GM19099 (cell line): ENCODE results near the gene SULT4A1.

Source experiments
- POLR2A ChIP-seq: IDR thresholded peaks from 3 replicates; pipeline ENCODE4 v1.6.1; 2011; ENCODE audit warnings: low read depth; ENCODE audit not compliant: insufficient read length; ENCODE audit errors: extremely low read depth

Gene SULT4A1

DNA sequence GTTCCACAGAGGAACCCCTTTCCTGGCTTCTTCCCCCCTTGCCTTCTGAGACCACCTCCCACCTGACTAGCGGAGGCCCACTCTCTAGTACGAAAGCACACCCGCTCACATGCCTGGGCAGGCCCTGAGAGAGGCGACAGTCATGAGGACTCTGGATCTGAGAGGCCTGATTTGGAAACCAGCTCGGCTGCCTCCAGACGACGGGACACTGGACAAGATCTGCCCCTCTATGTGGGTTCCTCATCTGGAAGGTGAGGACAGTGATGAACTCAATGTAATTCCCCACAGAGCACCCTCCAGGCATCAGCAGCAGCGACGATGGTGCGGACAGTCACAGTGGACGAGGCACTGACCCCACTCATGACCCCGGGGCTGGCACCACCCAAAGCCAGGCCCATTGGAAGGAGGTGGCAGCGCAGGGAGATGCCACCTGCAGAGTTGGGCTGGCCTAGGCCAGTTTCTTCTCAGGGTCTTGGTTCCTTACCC, 7.5 kb downstream of the SULT4A1 start:
- no peak for TF ChIP-seq POLR2A

DNA sequence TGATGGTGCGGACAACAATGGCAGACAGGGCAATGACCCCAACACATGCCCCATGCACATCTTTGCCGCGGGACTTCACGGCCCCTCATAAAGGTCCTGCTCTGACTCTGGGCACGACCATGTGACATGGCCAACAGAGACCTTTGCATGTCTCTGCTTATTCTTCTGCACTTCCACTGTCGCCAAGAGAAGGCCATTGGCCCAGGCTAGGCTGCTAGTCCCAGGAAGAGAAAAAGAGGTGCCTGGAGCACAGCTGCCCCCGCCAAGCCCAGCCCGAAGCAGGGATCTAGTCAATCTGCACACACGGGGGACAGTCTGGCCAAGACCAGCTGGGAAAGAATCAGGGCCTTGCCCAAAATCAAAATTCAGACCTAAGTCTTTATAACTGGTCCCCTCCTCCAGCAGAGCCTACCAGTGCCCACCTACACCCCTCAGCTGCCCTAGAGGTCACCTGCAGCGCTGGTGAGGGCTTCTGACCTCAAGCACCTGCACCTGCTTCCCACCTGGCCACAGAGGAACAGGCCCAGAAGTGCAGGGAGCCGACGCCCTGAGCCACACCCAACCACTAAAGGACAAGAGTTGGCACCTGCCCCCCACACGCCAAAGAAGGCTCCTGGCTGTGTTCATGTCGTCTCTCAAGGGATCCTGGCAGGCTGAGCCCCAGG, 8.1 kb downstream of the SULT4A1 start:
- no peak for TF ChIP-seq POLR2A

- no peak for TF ChIP-seq POLR2A
These were observed 8.9 kb downstream of the SULT4A1 start for GRCh38 chr22:43853328-43853931.

- no peak for TF ChIP-seq POLR2A
These were observed 9.6 kb downstream of the SULT4A1 start for GRCh38 chr22:43852573-43853327.

GRCh38 chr22:43851979-43852307, 10.4 kb downstream of the SULT4A1 start:
- TF ChIP-seq POLR2A, result no peak

DNA sequence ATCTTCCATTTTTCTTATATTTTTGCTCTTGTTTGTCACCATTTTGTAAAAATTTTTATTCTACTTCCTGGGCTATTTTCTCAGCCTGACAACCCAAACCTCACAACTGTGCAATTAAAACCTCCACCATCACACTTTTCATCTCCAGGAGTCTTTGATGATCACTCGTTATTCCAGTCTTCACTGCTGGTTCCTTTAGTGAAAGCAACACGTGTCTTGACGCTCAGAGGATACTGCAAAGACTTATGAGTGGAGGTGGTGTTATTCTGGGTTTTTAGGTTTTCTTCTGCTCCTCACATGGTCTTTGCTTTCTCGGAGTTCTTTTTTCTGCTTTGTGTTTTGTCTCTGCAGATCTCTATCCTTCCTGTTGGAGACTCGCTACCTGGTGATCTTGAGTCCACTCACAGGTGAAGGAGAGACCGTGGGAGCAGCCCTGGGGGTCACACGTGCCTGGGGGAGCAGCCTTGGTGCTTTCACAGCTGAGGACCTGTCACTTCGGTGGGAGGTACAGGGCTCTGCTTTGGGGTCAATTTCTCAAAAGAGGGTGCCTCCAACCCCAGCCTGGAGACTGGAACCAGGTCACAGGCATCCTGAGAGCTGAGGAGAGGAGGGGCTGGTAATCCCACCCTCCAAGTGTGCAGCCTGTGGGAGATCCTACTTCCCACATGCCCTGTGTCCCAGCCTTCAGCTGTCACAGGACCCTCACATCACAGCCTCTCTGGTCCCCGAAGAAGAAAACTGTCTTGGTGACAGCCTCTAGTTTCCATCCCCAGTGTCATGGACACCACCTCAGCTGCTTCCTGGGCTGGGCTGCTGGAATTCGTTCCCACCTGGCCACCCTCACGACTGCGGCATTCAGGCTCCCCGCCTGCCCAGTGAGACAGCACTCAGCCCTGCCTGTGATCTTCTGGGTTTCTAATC, 11.0 kb downstream of the SULT4A1 start:
- no peak for TF ChIP-seq POLR2A

- TF ChIP-seq POLR2A, result no peak
These were observed 11.8 kb downstream of the SULT4A1 start for GRCh38 chr22:43850529-43850928.

DNA sequence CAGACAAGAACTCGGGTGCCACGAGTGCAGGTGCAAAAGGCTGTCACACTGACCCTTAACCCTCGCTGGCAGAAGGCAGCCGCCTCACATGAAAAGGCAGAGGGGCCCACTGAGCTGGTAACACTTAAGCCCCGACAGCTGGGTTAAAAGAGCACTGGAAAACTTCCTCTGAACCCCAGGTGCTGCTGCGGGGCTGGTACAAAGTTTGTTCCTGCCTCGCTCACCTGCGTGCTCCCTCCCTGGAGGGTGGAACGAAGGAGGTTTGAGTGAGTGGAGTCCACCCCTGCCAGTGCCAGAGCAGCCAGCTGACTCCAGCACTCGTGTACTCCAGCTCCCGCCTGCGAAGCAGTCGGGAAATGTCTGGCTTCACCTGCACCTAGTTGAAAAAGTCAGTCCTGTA, 12.6 kb downstream of the SULT4A1 start:
- no peak for TF ChIP-seq POLR2A

GRCh38 chr22:43848366-43849171, 13.7 kb downstream of the SULT4A1 start:
- no peak for TF ChIP-seq POLR2A

DNA sequence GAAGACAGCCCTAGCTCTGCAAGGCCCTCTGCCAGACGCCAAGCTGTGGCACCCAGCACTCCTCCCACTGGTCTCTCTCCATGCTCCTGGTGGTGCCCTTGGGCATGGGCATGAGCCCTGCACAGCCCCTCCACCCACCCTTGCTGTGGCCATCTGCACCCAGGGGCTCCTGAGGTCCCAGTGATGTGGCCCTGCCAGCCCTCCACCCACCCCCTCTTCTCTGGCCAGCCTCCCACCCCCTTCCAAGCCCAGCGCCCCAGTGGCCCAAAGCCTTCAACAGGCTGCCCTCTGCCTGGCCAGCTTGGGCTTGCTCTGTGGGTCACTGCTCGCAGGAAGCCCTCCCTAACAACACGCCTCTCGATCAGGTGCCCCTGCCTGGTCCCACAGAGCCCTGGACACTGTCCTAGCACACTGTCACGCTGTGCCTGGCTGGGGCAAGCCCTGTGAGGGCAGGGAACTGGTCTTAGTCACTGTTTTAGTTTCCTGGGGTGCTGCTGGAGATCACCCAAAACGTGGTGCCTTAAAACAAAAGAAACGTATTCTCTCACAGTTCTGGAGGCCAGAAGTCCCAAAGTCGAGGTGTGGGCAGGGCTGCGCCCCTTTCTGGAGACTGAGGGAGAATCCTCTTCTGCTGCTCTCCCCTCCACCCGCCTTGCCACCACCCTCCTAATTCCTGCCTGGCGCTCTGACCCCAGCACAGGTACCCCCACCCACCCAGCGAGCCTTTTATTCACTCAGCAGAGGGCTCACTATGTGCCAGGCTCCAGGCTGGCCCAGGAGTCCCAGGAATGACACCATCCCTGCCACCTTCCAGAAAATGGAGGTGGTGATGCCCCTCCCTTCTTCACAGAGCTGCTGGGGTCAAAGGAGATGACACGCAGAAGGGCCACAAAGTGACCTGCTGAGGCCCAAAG, 14.7 kb downstream of the SULT4A1 start:
- no peak for TF ChIP-seq POLR2A

GRCh38 chr22:43846966-43847365, 15.3 kb downstream of the SULT4A1 start:
- no peak for TF ChIP-seq POLR2A

- TF ChIP-seq POLR2A, result no peak
These were observed 16.3 kb downstream of the SULT4A1 start for GRCh38 chr22:43845981-43846380.
